ENCODE measurements around the gene DAP.

- no peak for TF ChIP-seq CTCF (conservative IDR thresholded peaks at IDR 0.05)
- no peak for TF ChIP-seq EZH2 (IDR thresholded peaks at IDR 0.05; ENCODE audit: low read depth)
Observed at GRCh38 chr5:10652606-10653005, 108.4 kb downstream of the DAP start.

All from PC-9 (cell line).